ENCODE measurements around the gene FER. TPM values are rescaled to one million over a fixed set of nuclear protein-coding genes. Genes with fewer than 3 reads are reported as not detected.

FER gene
- polyA plus RNA-seq, 1 donor (not counting 4 experiments of a cell fraction or from before 2014, with no cell fraction given): 17.1 TPM

GRCh38 chr5:109196823-109197160 lies 449.1 kb downstream of the FER start:
- Histone ChIP-seq H3K36me3 (ENCODE audit: control insufficient read depth in 2 of 2, extremely low read depth in 1 of 2, insufficient read depth in 2 of 2, low read length in 2 of 2) (peaks cover 0 to 4% of the 10 kb centered on the region in 2 experiments), H3K9ac (ENCODE audit: control insufficient read depth, extremely low read depth, insufficient read depth, low read length) (no peak overlapping the region), H3K4me3 (ENCODE audit: control insufficient read depth in 2 of 3, extremely low read depth in 1 of 3, insufficient read depth in 2 of 3, low read depth in 1 of 3, low read length in 3 of 3) (no peak overlapping the region), H3K79me2 (ENCODE audit: control insufficient read depth, insufficient read depth, low read length) (no peaks in the 10 kb centered on the region), H3K9me1 (ENCODE audit: control insufficient read depth, extremely low read depth, insufficient read depth, low read length) (no peaks in the 10 kb centered on the region), H3K27ac (ENCODE audit: control insufficient read depth, insufficient read depth, low read length) (no peak overlapping the region), H3K27me3 (ENCODE audit: control insufficient read depth, extremely low read depth, insufficient read depth, low read length) (no peaks in the 10 kb centered on the region), H3K4me2 (ENCODE audit: control insufficient read depth, extremely low read depth, insufficient read depth, low read depth, low read length) (no peak overlapping the region), H3K9me3 (ENCODE audit: control insufficient read depth, low read depth, low read length) (no peaks in the 10 kb centered on the region), H2AFZ (ENCODE audit: control insufficient read depth, low read length) (no peak overlapping the region), H3K4me1 (ENCODE audit: control insufficient read depth, extremely low read depth, insufficient read depth, low read length) (peaks cover 9% of the 10 kb centered on the region), H4K20me1 (ENCODE audit: control insufficient read depth, extremely low read depth, insufficient read depth, low read length) (no peaks in the 10 kb centered on the region)
- no peak for TF ChIP-seq EZH2 (IDR thresholded peaks at IDR 0.05; ENCODE audit: low read length)
- TF ChIP-seq CTCF (optimal IDR thresholded peaks at IDR 0.05 in 1 of 3, IDR thresholded peaks at IDR 0.05 in 1 of 3, conservative IDR thresholded peaks at IDR 0.05 in 1 of 3; ENCODE audit: extremely low read depth in 1 of 3, insufficient read depth in 2 of 3, low read length in 3 of 3): no peak
- DNase-seq (ENCODE audit: low read depth, low spot score): no peak
- dilution Hi-C loops (cut with MboI; ENCODE audit: extremely low pct_ligation_motif_present, low sequenced_read_pairs): no loop called here
- no peak for FAIRE-seq

- FAIRE-seq: no peak
- no peak for DNase-seq (ENCODE audit: low read depth, low spot score)
- H3K4me3 ChIP-seq (ENCODE audit: control insufficient read depth in 2 of 3, extremely low read depth in 1 of 3, insufficient read depth in 2 of 3, low read depth in 1 of 3, low read length in 3 of 3): no peak overlapping the region
Observed at GRCh38 chr5:109199289-109199688, 451.6 kb downstream of the FER start.

More at GRCh38 chr5:109199289-109199688, 451.6 kb downstream of the FER start:
- Histone ChIP-seq H3K9ac (ENCODE audit: control insufficient read depth, extremely low read depth, insufficient read depth, low read length) (no peak overlapping the region), H3K36me3 (ENCODE audit: control insufficient read depth in 2 of 2, extremely low read depth in 1 of 2, insufficient read depth in 2 of 2, low read length in 2 of 2) (no peaks in the 10 kb centered on the region), H3K4me1 (ENCODE audit: control insufficient read depth, extremely low read depth, insufficient read depth, low read length) (peaks cover 9% of the 10 kb centered on the region), H4K20me1 (ENCODE audit: control insufficient read depth, extremely low read depth, insufficient read depth, low read length) (no peaks in the 10 kb centered on the region), H3K9me3 (ENCODE audit: control insufficient read depth, low read depth, low read length) (no peaks in the 10 kb centered on the region), H3K27ac (ENCODE audit: control insufficient read depth, insufficient read depth, low read length) (no peak overlapping the region), H3K9me1 (ENCODE audit: control insufficient read depth, extremely low read depth, insufficient read depth, low read length) (no peaks in the 10 kb centered on the region), H3K4me2 (ENCODE audit: control insufficient read depth, extremely low read depth, insufficient read depth, low read depth, low read length) (no peak overlapping the region), H3K79me2 (ENCODE audit: control insufficient read depth, insufficient read depth, low read length) (no peaks in the 10 kb centered on the region), H2AFZ (ENCODE audit: control insufficient read depth, low read length) (no peak overlapping the region), H3K27me3 (ENCODE audit: control insufficient read depth, extremely low read depth, insufficient read depth, low read length) (no peaks in the 10 kb centered on the region)
- dilution Hi-C loops (cut with MboI; ENCODE audit: extremely low pct_ligation_motif_present, low sequenced_read_pairs): no loop called here
- TF ChIP-seq CTCF (optimal IDR thresholded peaks at IDR 0.05 in 1 of 3, IDR thresholded peaks at IDR 0.05 in 1 of 3, conservative IDR thresholded peaks at IDR 0.05 in 1 of 3; ENCODE audit: extremely low read depth in 1 of 3, insufficient read depth in 2 of 3, low read length in 3 of 3) (no peak), EZH2 (IDR thresholded peaks at IDR 0.05; ENCODE audit: low read length) (no peak)

Data from keratinocyte (primary cell).